OCI-LY3 (cell line): ENCODE measurements around the gene C8G.

Experiments used
- EZH2phosphoT487 ChIP-seq: fragments of 200-600 bp; shearing (Covaris generic); IDR thresholded peaks from 2 replicates; pipeline ENCODE4 v1.6.1; 2018; ENCODE audit warnings: antibody characterized with exemption, mixed run types, low read depth
- TF ChIP-seq, protein P1 (sequence below): fragments of 200-600, 300-600 bp; sonication (generic); IDR thresholded peaks from 2 replicates; pipeline ENCODE4 v1.5.1; 2014; ENCODE audit warnings: antibody characterized with exemption, low read length, low read depth

DNA sequence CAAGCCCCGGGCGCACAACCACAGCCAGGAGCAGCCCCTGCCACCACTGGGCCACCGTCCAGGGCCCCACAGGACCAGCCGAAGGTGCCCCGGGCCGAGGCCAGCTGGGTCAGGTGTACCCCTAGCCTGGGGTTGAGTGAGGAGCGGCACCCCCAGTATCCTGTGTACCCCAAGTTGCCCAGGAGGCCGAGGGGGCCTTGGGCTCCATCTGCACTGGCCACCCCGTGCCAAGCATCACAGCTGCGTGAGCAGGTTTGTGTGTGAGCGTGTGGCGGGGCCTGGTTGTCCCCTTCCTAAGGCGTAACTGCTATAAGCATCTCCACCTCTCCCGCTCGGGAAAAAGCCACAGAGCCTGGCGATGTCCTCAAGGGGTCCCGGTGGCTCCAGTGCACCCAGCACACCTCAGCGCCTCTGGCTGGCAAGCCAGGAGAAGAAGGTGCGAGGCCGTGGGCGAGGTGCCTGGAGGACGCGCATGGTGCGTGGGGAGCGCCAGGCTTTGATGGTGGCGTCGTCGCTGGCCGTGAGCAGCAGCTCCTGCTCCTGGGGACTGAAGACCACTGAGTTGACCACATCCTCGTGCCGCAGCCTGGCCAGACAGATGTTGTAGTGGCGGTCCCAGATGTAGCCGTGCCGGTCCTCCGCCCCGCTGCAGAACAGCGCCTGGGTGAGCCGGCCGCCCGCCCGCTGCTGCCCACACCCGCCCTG, 4.4 kb upstream of the C8G start:
- TF ChIP-seq, protein P1, sequence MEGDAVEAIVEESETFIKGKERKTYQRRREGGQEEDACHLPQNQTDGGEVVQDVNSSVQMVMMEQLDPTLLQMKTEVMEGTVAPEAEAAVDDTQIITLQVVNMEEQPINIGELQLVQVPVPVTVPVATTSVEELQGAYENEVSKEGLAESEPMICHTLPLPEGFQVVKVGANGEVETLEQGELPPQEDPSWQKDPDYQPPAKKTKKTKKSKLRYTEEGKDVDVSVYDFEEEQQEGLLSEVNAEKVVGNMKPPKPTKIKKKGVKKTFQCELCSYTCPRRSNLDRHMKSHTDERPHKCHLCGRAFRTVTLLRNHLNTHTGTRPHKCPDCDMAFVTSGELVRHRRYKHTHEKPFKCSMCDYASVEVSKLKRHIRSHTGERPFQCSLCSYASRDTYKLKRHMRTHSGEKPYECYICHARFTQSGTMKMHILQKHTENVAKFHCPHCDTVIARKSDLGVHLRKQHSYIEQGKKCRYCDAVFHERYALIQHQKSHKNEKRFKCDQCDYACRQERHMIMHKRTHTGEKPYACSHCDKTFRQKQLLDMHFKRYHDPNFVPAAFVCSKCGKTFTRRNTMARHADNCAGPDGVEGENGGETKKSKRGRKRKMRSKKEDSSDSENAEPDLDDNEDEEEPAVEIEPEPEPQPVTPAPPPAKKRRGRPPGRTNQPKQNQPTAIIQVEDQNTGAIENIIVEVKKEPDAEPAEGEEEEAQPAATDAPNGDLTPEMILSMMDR = no peak
- TF ChIP-seq EZH2phosphoT487 = no peak
